Activated CD4-positive, alpha-beta T cell treated with anti-CD3 and anti-CD28 coated beads, Interleukin-2, amount 10 ng/mL, durations not matched to agents 7 days and 5 days (primary cell): ENCODE measurements around the gene CALHM1. TPM values are rescaled to one million over a fixed set of nuclear protein-coding genes. Genes with fewer than 3 reads are reported as not detected.
"Not testable (repeated sequence)": the region's sequence is repeated elsewhere in the genome, so short reads cannot be mapped to it uniquely, and the experiment has no call there.

ENCODE experiments used
- CTCF ChIA-PET: fragments of 350-600 bp; sonication (Branson Sonifier 250); formaldehyde crosslinking; loops from one replicate; lab custom pipeline; 2021; ENCODE audit warnings: antibody characterized with exemption; lab: Charles Lee
- POLR2A ChIA-PET: fragments of 350-600 bp; sonication (Branson Sonifier 250); formaldehyde crosslinking; loops from one replicate; lab custom pipeline; 2021; ENCODE audit warnings: antibody characterized with exemption; lab: Charles Lee
- DNase-seq: peaks from one replicate; pipeline ENCODE4 v3.0.0-alpha.2; 2020
- H3K27ac Mint-ChIP-seq: one replicate; pipeline ENCODE4 v1.8.0; 2021; ENCODE audit warnings: mild to moderate bottlenecking, moderate library complexity, mixed read lengths
- H3K27me3 Mint-ChIP-seq: one replicate; pipeline ENCODE4 v1.8.0; 2021; ENCODE audit warnings: mixed read lengths
- H3K36me3 Mint-ChIP-seq: one replicate; pipeline ENCODE4 v1.8.0; 2021; ENCODE audit warnings: low read depth, mixed read lengths
- H3K4me1 Mint-ChIP-seq: one replicate; pipeline ENCODE4 v1.8.0; 2021; ENCODE audit warnings: mixed read lengths
- H3K4me3 Mint-ChIP-seq: one replicate; pipeline ENCODE4 v1.8.0; 2021; ENCODE audit warnings: mild to moderate bottlenecking, moderate library complexity, mixed read lengths
- H3K9me3 Mint-ChIP-seq: one replicate; pipeline ENCODE4 v1.8.0; 2021; ENCODE audit warnings: mixed read lengths
- total RNA-seq, 2 experiments: library from RNA; stranded (reverse); gene quantifications; one replicate each; pipeline ENCODE4 v1.2.3, GENCODE V29; 2021

The CALHM1 gene
- total RNA-seq, 2 experiments from 2014 or later, result 0.12 to 0.21 TPM

- Mint-ChIP-seq H3K4me1 (peaks cover 19% of the 10 kb centered on the region), H3K27ac (no peak overlapping the region), H3K36me3 (no peaks in the 10 kb centered on the region), H3K4me3 (no peak overlapping the region), H3K27me3 (peaks cover 70% of the 10 kb centered on the region), H3K9me3 (no peaks in the 10 kb centered on the region)
- ChIA-PET POLR2A (no interaction called here), CTCF (interaction anchor here (1.5 to 1.6 kb wide), 2 partner anchors 9 to 15 kb away, joined by 5 to 6 read pairs; no protein-coding TSS in a partner anchor)
- no peak for DNase-seq
These were observed 36.6 kb upstream of the CALHM1 start for GRCh38 chr10:103495321-103495720.

GRCh38 chr10:103493916-103494877 is 35.5 kb upstream of the CALHM1 start:
- peak; percentile 40 for DNase-seq
- ChIA-PET CTCF (interaction anchor here (0.9 to 2.5 kb wide), 3 partner anchors 7 to 69 kb away, joined by 3 to 11 read pairs (median 5); no protein-coding TSS in a partner anchor), POLR2A (no interaction called here)
- Mint-ChIP-seq H3K9me3 (no peaks in the 10 kb centered on the region), H3K4me1 (peaks cover 23% of the 10 kb centered on the region), H3K27ac (no peak overlapping the region), H3K4me3 (peak overlapping the region; percentile 47), H3K27me3 (peaks cover 65% of the 10 kb centered on the region), H3K36me3 (no peaks in the 10 kb centered on the region)

GRCh38 chr10:103493362-103493915 is 34.7 kb upstream of the CALHM1 start, which contains the start of gene NEURL1:
Gene NEURL1, plus strand, starts transcription at chr10:103493705. Its CDS starts 683 bp downstream, at chr10:103494388.
- Mint-ChIP-seq H3K9me3 (no peaks in the 10 kb centered on the region), H3K36me3 (no peaks in the 10 kb centered on the region), H3K27me3 (peaks cover 58% of the 10 kb centered on the region), H3K27ac (no peak within 1 kb of the TSS), H3K4me3 (peak within 1 kb of the TSS; percentile 70), H3K4me1 (peaks cover 23% of the 10 kb centered on the region)
- ChIA-PET CTCF (interaction anchor here (0.7 to 2.5 kb wide), 7 partner anchors 8 to 203 kb away, joined by 3 to 11 read pairs (median 3); no protein-coding TSS in a partner anchor), POLR2A (no interaction called here)
- DNase-seq, result peak; percentile 35

- Mint-ChIP-seq H3K27me3 (peaks cover 57% of the 10 kb centered on the region), H3K4me1 (peaks cover 23% of the 10 kb centered on the region), H3K9me3 (no peaks in the 10 kb centered on the region), H3K27ac (no peak overlapping the region), H3K4me3 (peak overlapping the region; percentile 70), H3K36me3 (no peaks in the 10 kb centered on the region)
- ChIA-PET POLR2A (no interaction called here), CTCF (interaction anchor here (0.7 to 2.5 kb wide), 8 partner anchors 8 to 204 kb away, joined by 3 to 11 read pairs (median 3); no protein-coding TSS in a partner anchor)
- DNase-seq, result no peak
These were observed 34.1 kb upstream of the CALHM1 start for GRCh38 chr10:103492655-103493261.

- Mint-ChIP-seq H3K27me3 (peaks cover 49% of the 10 kb centered on the region), H3K4me3 (no peak overlapping the region), H3K27ac (no peak overlapping the region), H3K9me3 (no peaks in the 10 kb centered on the region), H3K4me1 (peaks cover 23% of the 10 kb centered on the region), H3K36me3 (no peaks in the 10 kb centered on the region)
- no peak for DNase-seq
- ChIA-PET CTCF (interaction anchor here (0.9 to 2.7 kb wide), 8 partner anchors 8 to 78 kb away, joined by 3 to 16 read pairs (median 4); no protein-coding TSS in a partner anchor), POLR2A (interaction anchor here (0.5 kb wide), 1 partner anchor 1097 kb away, joined by 5 read pairs; no protein-coding TSS in a partner anchor)
These were observed 33.1 kb upstream of the CALHM1 start for GRCh38 chr10:103491729-103492364.

- Mint-ChIP-seq H3K4me1 (peaks cover 23% of the 10 kb centered on the region), H3K36me3 (no peaks in the 10 kb centered on the region), H3K27me3 (peaks cover 46% of the 10 kb centered on the region), H3K9me3 (no peaks in the 10 kb centered on the region), H3K4me3 (no peak overlapping the region), H3K27ac (no peak overlapping the region)
- no peak for DNase-seq
- ChIA-PET CTCF (interaction anchor here (0.6 to 2.7 kb wide), 12 partner anchors 9 to 570 kb away, joined by 3 to 16 read pairs (median 3); partner anchors contain the start of gene TAF5), POLR2A (interaction anchor here (0.6 kb wide), 1 partner anchor 94 kb away, joined by 3 read pairs; no protein-coding TSS in a partner anchor)
These were observed 32.2 kb upstream of the CALHM1 start for GRCh38 chr10:103490986-103491314.

GRCh38 chr10:103487410-103487708 is 28.7 kb upstream of the CALHM1 start:
- H3K27me3 Mint-ChIP-seq, result peaks cover 19% of the 10 kb centered on the region
- H3K4me1 Mint-ChIP-seq, result peaks cover 18% of the 10 kb centered on the region
- H3K27ac Mint-ChIP-seq, result no peak overlapping the region
- no peak for DNase-seq
- CTCF ChIA-PET, result no interaction called here
- no peaks in the 10 kb centered on the region for H3K9me3 Mint-ChIP-seq
- POLR2A ChIA-PET, result no interaction called here
- no peaks in the 10 kb centered on the region for H3K36me3 Mint-ChIP-seq
- no peak overlapping the region for H3K4me3 Mint-ChIP-seq

GRCh38 chr10:103486635-103487409 is 28.1 kb upstream of the CALHM1 start:
- DNase-seq, H3K9me3 Mint-ChIP-seq, H3K27ac Mint-ChIP-seq, H3K4me3 Mint-ChIP-seq, H3K36me3 Mint-ChIP-seq, POLR2A ChIA-PET: not testable (repeated sequence)
- CTCF ChIA-PET, result interaction anchor here (1.4 to 4.5 kb wide), 7 partner anchors 9 to 70 kb away, joined by 6 to 40 read pairs (median 7); partner anchors contain the start of gene CALHM2
- peaks cover 23% of the 10 kb centered on the region for H3K4me1 Mint-ChIP-seq
- peaks cover 13% of the 10 kb centered on the region for H3K27me3 Mint-ChIP-seq

- POLR2A ChIA-PET, result no interaction called here
- H3K9me3 Mint-ChIP-seq, result no peaks in the 10 kb centered on the region
- peak; percentile 74 for DNase-seq
- CTCF ChIA-PET, result interaction anchor here (0.8 to 1.4 kb wide), 4 partner anchors 10 to 65 kb away, joined by 3 to 4 read pairs (median 4); no protein-coding TSS in a partner anchor
- no peaks in the 10 kb centered on the region for H3K36me3 Mint-ChIP-seq
- H3K27ac Mint-ChIP-seq, result peak overlapping the region; percentile 22
- peaks cover 2% of the 10 kb centered on the region for H3K27me3 Mint-ChIP-seq
- H3K4me3 Mint-ChIP-seq, result no peak overlapping the region
- H3K4me1 Mint-ChIP-seq, result peaks cover 26% of the 10 kb centered on the region
These were observed 23.4 kb upstream of the CALHM1 start for GRCh38 chr10:103481974-103482531.

GRCh38 chr10:103480521-103480920 is 21.8 kb upstream of the CALHM1 start:
- H3K9me3 Mint-ChIP-seq, result no peaks in the 10 kb centered on the region
- peak overlapping the region; percentile 62 for H3K27ac Mint-ChIP-seq
- no peak overlapping the region for H3K4me3 Mint-ChIP-seq
- H3K27me3 Mint-ChIP-seq, result no peaks in the 10 kb centered on the region
- peaks cover 34% of the 10 kb centered on the region for H3K4me1 Mint-ChIP-seq
- DNase-seq, result no peak
- no peaks in the 10 kb centered on the region for H3K36me3 Mint-ChIP-seq
- POLR2A ChIA-PET, result no interaction called here
- CTCF ChIA-PET, result interaction anchor here (0.8 to 1.8 kb wide), 10 partner anchors 8 to 75 kb away, joined by 3 to 5 read pairs (median 4); no protein-coding TSS in a partner anchor

- no peak within 1 kb of the TSS for H3K4me3 Mint-ChIP-seq
- CTCF ChIA-PET, result interaction anchor here (1.3 to 1.7 kb wide), 2 partner anchors 53 to 62 kb away, joined by 3 to 5 read pairs; no protein-coding TSS in a partner anchor
- DNase-seq, result no peak
- no peaks in the 10 kb centered on the region for H3K36me3 Mint-ChIP-seq
- POLR2A ChIA-PET, result no interaction called here
- peaks cover 2% of the 10 kb centered on the region for H3K9me3 Mint-ChIP-seq
- no peaks in the 10 kb centered on the region for H3K27me3 Mint-ChIP-seq
- peak within 1 kb of the TSS; percentile 25 for H3K27ac Mint-ChIP-seq
- peaks cover 42% of the 10 kb centered on the region for H3K4me1 Mint-ChIP-seq
These were observed 20.4 kb upstream of the CALHM1 start, which contains the start of gene CALHM3 for GRCh38 chr10:103479135-103479534. Gene CALHM3, minus strand, starts transcription at chr10:103479240. Its CDS starts 208 bp downstream, at chr10:103479032.
